ENCODE measurements around the gene EYS.
"Not testable (repeated sequence)": the region's sequence is repeated elsewhere in the genome, so short reads cannot be mapped to it uniquely, and the experiment has no call there.

Gene EYS

GRCh38 chr6:64467656-64468055 is 1239.4 kb downstream of the EYS start:
- DNase-seq (ENCODE audit: low spot score) = no peak
- TF ChIP-seq CTCF (IDR thresholded peaks at IDR 0.05; ENCODE audit: extremely low read depth, missing control alignments) = no peak

GRCh38 chr6:64459411-64459944 is 1247.5 kb downstream of the EYS start:
- no peak for DNase-seq (ENCODE audit: low spot score)
- no peak for TF ChIP-seq CTCF (IDR thresholded peaks at IDR 0.05; ENCODE audit: extremely low read depth, missing control alignments)

- not testable (repeated sequence) for DNase-seq (ENCODE audit: low spot score)
Observed at GRCh38 chr6:64448101-64448500, 1258.9 kb downstream of the EYS start.

- TF ChIP-seq CTCF (IDR thresholded peaks at IDR 0.05; ENCODE audit: extremely low read depth, missing control alignments) = no peak
- no peak for DNase-seq (ENCODE audit: low spot score)
Observed at GRCh38 chr6:64445038-64445437, 1262.0 kb downstream of the EYS start.

GRCh38 chr6:64439274-64439673 is 1267.8 kb downstream of the EYS start:
- no peak for TF ChIP-seq CTCF (IDR thresholded peaks at IDR 0.05; ENCODE audit: extremely low read depth, missing control alignments)

GRCh38 chr6:64437996-64438395 is 1269.0 kb downstream of the EYS start:
- TF ChIP-seq CTCF (IDR thresholded peaks at IDR 0.05; ENCODE audit: extremely low read depth, missing control alignments) = no peak
- no peak for DNase-seq (ENCODE audit: low spot score)

More at GRCh38 chr6:64439274-64439673, 1267.8 kb downstream of the EYS start:
- no peak for DNase-seq (ENCODE audit: low spot score)

- TF ChIP-seq CTCF (IDR thresholded peaks at IDR 0.05; ENCODE audit: extremely low read depth, missing control alignments) = no peak
- DNase-seq (ENCODE audit: low spot score) = no peak
Observed at GRCh38 chr6:64429926-64430325, 1277.1 kb downstream of the EYS start.

- DNase-seq (ENCODE audit: low spot score) = no peak
- no peak for TF ChIP-seq CTCF (IDR thresholded peaks at IDR 0.05; ENCODE audit: extremely low read depth, missing control alignments)
Observed at GRCh38 chr6:64428186-64428585, 1278.8 kb downstream of the EYS start.

Measured in GM20000 (cell line).